ENCODE measurements around the gene MTX1.
A peak's percentile ranks its signal among the peaks of the same experiment; 100 is the strongest.

The MTX1 gene

DNA sequence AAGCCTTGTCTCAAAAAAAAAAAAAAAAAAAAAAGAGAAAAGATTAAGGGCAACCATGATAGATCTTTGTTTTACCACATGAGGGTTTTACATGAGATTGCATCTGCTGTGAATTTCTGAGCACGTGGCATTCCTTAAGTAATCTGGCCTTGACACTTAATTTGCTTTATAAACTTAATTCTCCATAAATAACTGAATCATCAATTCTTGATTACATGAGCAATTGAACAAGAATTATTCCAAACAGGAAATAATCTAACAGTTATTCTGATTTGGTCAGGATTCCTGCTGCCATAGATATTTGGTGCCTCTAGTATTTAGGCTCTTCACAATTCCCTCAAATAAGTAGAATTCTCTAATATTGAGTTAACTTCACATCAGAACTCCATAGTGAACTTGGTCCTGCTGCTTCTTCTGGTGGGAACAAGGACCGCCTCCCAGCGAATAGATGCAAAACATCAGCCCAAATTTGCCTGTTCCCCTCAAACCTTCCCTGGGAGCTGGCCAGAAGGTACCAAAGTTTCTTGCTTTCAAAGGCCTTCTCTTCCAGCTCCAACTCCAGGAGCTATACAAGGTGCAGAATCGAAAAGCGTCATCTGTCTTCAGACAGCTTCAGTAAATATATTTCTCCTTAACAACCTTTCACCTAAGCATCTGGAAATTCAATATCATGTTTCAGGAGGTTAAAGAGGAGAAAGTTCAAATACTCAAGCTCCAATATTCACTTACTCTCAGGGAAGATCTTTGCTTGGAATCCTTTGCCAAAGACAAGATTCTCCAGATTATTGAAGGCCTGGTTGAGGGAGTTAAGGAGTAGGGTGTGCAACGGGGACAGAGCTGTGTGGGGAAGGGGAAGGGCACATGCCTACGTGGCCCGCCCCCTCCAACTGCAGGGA, 36.4 kb upstream of the MTX1 start:
- Mint-ChIP-seq H3K27me3 (no peaks in the 10 kb centered on the region), H3K4me3 (peak overlapping the region; percentile 91), H3K9me3 (no peaks in the 10 kb centered on the region), H3K4me1 (peaks cover 46% of the 10 kb centered on the region), H3K27ac (peak overlapping the region; percentile 99), H3K36me3 (peaks cover 8% of the 10 kb centered on the region)

GRCh38 chr1:155172732-155173477, 35.6 kb upstream of the MTX1 start, which contains the start of gene KRTCAP2:
KRTCAP2 (minus strand) TSS chr1:155173304; CDS start chr1:155173224, 80 bp downstream.
- Mint-ChIP-seq H3K27me3 (no peaks in the 10 kb centered on the region), H3K4me1 (peaks cover 38% of the 10 kb centered on the region), H3K4me3 (peak within 1 kb of the TSS; percentile 91), H3K27ac (peak within 1 kb of the TSS; percentile 99), H3K36me3 (peaks cover 8% of the 10 kb centered on the region), H3K9me3 (no peaks in the 10 kb centered on the region)

- Mint-ChIP-seq H3K9me3 (no peaks in the 10 kb centered on the region), H3K4me3 (peak within 1 kb of the TSS; percentile 91), H3K27me3 (no peaks in the 10 kb centered on the region), H3K4me1 (peaks cover 35% of the 10 kb centered on the region), H3K27ac (peak within 1 kb of the TSS; percentile 99), H3K36me3 (peaks cover 8% of the 10 kb centered on the region)
These were observed 34.8 kb upstream of the MTX1 start, which contains the start of gene TRIM46 for GRCh38 chr1:155173478-155174323. TRIM46 (plus strand) TSS chr1:155173849; CDS start chr1:155173967, 118 bp downstream.

GRCh38 chr1:155174324-155175280, 33.9 kb upstream of the MTX1 start:
- Mint-ChIP-seq H3K4me1 (peaks cover 35% of the 10 kb centered on the region), H3K27ac (peak overlapping the region; percentile 65), H3K36me3 (peaks cover 7% of the 10 kb centered on the region), H3K4me3 (peak overlapping the region; percentile 91), H3K9me3 (no peaks in the 10 kb centered on the region), H3K27me3 (no peaks in the 10 kb centered on the region)

DNA sequence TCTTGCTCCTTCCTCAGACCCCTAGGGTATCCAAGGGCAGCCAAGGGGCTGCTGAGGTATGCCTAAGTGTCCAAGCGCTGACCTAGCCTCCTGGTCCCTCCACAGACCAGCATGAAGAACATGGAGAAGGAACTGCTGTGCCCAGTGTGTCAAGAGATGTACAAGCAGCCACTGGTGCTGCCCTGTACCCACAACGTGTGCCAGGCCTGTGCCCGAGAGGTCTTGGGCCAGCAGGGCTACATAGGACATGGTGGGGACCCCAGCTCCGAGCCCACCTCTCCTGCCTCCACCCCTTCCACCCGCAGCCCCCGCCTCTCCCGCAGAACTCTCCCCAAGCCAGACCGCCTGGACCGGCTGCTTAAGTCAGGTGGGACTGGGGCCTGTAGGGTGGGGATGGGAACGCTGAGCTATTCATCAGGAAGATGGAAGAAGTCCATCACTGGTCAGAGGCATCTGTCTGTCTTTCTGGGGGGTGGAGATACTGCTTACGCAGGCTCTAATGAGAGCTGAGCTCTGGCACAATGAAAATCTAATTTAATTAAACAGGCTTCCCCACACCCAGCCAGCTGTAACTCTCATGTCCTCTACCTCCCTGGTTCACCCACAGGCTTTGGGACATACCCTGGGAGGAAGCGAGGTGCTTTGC, 33.1 kb upstream of the MTX1 start:
- peak overlapping the region; percentile 33 for H3K4me3 Mint-ChIP-seq
- H3K36me3 Mint-ChIP-seq, result peaks cover 6% of the 10 kb centered on the region
- no peaks in the 10 kb centered on the region for H3K27me3 Mint-ChIP-seq
- H3K27ac Mint-ChIP-seq, result peak overlapping the region; percentile 41
- H3K4me1 Mint-ChIP-seq, result peaks cover 35% of the 10 kb centered on the region
- H3K9me3 Mint-ChIP-seq, result no peaks in the 10 kb centered on the region

DNA sequence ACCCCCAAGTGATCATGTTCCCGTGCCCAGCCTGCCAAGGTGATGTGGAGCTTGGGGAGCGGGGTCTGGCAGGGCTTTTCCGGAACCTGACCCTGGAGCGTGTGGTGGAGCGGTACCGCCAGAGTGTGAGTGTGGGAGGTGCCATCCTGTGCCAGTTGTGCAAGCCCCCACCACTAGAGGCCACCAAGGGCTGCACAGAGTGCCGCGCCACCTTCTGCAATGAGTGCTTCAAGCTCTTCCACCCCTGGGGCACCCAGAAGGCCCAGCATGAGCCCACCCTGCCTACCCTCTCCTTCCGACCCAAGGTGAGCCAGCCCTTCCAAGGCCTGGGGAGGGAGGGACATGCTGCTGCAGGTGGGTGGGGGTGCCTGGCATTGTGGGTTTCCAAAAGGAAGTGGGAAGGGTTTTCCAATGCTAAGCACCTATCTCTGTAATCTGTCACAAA, 32.5 kb upstream of the MTX1 start:
- peaks cover 6% of the 10 kb centered on the region for H3K36me3 Mint-ChIP-seq
- H3K4me3 Mint-ChIP-seq, result no peak overlapping the region
- no peak overlapping the region for H3K27ac Mint-ChIP-seq
- H3K4me1 Mint-ChIP-seq, result peaks cover 35% of the 10 kb centered on the region
- H3K9me3 Mint-ChIP-seq, result no peaks in the 10 kb centered on the region
- H3K27me3 Mint-ChIP-seq, result no peaks in the 10 kb centered on the region

DNA sequence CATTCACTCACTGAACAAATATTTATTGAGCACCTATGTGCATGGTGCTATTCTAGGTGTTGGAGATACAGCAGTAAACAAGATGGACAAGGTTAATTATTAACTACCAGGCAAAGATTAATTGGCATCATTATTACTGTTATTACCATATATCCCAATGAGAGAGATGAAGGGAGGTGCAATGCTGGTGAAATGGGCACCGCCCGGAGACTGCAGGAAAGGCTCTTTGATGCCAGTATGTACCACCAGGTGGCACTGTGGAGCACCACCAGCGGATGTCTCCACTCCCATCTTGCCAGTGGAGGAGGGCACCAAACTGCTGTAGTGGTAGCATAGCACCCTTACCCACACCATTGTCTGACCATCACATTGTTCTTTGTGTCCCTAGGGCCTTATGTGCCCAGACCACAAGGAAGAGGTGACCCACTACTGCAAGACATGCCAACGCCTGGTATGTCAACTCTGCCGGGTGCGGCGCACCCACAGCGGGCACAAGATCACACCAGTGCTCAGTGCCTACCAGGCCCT, 31.9 kb upstream of the MTX1 start:
- H3K27me3 Mint-ChIP-seq, result no peaks in the 10 kb centered on the region
- H3K36me3 Mint-ChIP-seq, result peaks cover 6% of the 10 kb centered on the region
- H3K4me3 Mint-ChIP-seq, result peak overlapping the region; percentile 61
- H3K9me3 Mint-ChIP-seq, result no peaks in the 10 kb centered on the region
- H3K4me1 Mint-ChIP-seq, result peaks cover 35% of the 10 kb centered on the region
- H3K27ac Mint-ChIP-seq, result peak overlapping the region; percentile 47

DNA sequence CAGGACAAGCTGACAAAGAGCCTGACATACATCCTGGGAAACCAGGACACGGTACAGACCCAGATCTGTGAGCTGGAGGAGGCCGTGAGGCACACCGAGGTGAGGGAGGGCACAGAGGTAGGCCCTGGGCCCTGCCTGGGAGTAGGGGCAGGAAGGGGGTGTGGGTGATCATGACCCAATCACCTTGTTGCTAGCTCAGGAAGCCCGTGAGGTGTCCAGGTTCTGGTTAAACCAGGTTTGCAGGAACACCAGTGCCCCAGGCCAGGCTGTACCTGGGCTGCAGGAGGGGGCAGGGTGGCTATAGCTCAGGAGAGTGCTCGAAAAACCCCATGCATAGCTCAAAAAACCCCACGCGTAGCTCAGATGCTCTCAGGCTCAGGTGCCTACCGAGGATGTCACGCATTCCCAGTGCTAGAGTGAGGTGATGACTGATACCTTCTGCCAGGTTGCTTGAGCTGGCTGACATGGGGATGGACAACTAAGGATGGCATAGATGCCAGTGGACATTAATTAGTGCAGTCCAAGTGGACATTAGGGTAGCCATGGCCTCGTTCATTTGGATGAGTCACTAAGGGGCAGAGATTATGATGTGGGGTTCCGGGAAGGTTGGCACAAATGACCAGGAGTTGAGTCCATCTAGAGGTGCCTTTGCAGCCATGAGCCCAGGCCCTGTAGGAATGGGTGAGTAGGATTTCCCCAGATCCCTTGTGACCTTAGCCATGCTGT, 31.1 kb upstream of the MTX1 start:
- H3K27ac Mint-ChIP-seq, result no peak overlapping the region
- no peaks in the 10 kb centered on the region for H3K9me3 Mint-ChIP-seq
- peaks cover 3% of the 10 kb centered on the region for H3K36me3 Mint-ChIP-seq
- H3K4me1 Mint-ChIP-seq, result peaks cover 28% of the 10 kb centered on the region
- H3K4me3 Mint-ChIP-seq, result no peak overlapping the region
- no peaks in the 10 kb centered on the region for H3K27me3 Mint-ChIP-seq

DNA sequence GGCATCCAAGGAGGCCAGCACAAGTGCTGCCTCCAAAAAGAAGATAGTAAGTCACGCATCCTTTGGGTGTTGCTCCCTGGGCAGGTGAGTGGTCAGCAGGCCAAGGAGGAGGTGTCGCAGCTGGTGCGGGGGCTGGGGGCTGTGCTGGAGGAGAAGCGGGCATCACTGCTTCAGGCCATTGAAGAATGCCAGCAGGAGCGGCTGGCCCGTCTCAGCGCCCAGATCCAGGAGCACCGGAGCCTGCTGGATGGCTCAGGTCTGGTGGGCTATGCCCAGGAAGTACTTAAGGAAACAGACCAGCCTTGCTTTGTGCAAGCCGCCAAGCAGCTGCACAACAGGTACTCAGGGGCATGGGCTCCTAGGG, 30.6 kb upstream of the MTX1 start:
- peaks cover 3% of the 10 kb centered on the region for H3K36me3 Mint-ChIP-seq
- H3K9me3 Mint-ChIP-seq, result no peaks in the 10 kb centered on the region
- no peak overlapping the region for H3K4me3 Mint-ChIP-seq
- H3K4me1 Mint-ChIP-seq, result peaks cover 28% of the 10 kb centered on the region
- H3K27ac Mint-ChIP-seq, result no peak overlapping the region
- no peaks in the 10 kb centered on the region for H3K27me3 Mint-ChIP-seq

GRCh38 chr1:155178441-155179111, 29.9 kb upstream of the MTX1 start:
- H3K4me3 Mint-ChIP-seq, result no peak overlapping the region
- no peaks in the 10 kb centered on the region for H3K27me3 Mint-ChIP-seq
- H3K27ac Mint-ChIP-seq, result no peak overlapping the region
- no peaks in the 10 kb centered on the region for H3K9me3 Mint-ChIP-seq
- peaks cover 22% of the 10 kb centered on the region for H3K4me1 Mint-ChIP-seq
- H3K36me3 Mint-ChIP-seq, result peaks cover 7% of the 10 kb centered on the region

- Mint-ChIP-seq H3K27ac (no peak overlapping the region), H3K9me3 (no peaks in the 10 kb centered on the region), H3K27me3 (no peaks in the 10 kb centered on the region), H3K4me3 (no peak overlapping the region), H3K4me1 (peaks cover 15% of the 10 kb centered on the region), H3K36me3 (peaks cover 8% of the 10 kb centered on the region)
These were observed 29.1 kb upstream of the MTX1 start for GRCh38 chr1:155179112-155180031.
